Measurements from ENCODE around the gene ADGRV1. TPM values are rescaled to one million over a fixed set of nuclear protein-coding genes. Genes with fewer than 3 reads are reported as not detected.

Gene ADGRV1
- total RNA-seq, 1 donor from 2014 or later = 10.0 TPM

GRCh38 chr5:90874066-90874465, 315.5 kb downstream of the ADGRV1 start:
- no peak overlapping the region for H3K27ac Mint-ChIP-seq (ENCODE audit: unreplicated experiment)
- FAIRE-seq (no peak), DNase-seq (ENCODE audit: low read depth) (no peak)
- Histone ChIP-seq H3K27ac (ENCODE audit: low read depth, low read length) (no peak overlapping the region), H3K4me3 (ENCODE audit: insufficient read depth, low read depth, low read length) (no peak overlapping the region), H3K9ac (ENCODE audit: low read length) (no peak overlapping the region), H4K20me1 (ENCODE audit: insufficient read depth, low read length) (no peaks in the 10 kb centered on the region), H2AFZ (ENCODE audit: low read depth, low read length) (no peak overlapping the region), H3K27me3 (ENCODE audit: insufficient read depth, low read length) (no peaks in the 10 kb centered on the region), H3K9me3 (ENCODE audit: insufficient read depth, low read depth, low read length) (no peaks in the 10 kb centered on the region), H3K4me2 (ENCODE audit: low read length) (no peak overlapping the region), H3K79me2 (ENCODE audit: insufficient read depth, low read length) (no peaks in the 10 kb centered on the region), H3K4me1 (ENCODE audit: insufficient read depth, low read length) (no peaks in the 10 kb centered on the region), H3K36me3 (ENCODE audit: insufficient read depth, low read length) (no peaks in the 10 kb centered on the region)
- H3K4me3 Mint-ChIP-seq (ENCODE audit: unreplicated experiment) = no peak overlapping the region
- TF ChIP-seq EZH2 (IDR thresholded peaks at IDR 0.05; ENCODE audit: insufficient read depth, low read length) = no peak
- TF ChIP-seq CTCF (IDR thresholded peaks at IDR 0.05; ENCODE audit: insufficient read depth, low read depth, low read length) = no peak
- no peaks in the 10 kb centered on the region for H3K36me3 Mint-ChIP-seq (ENCODE audit: low read depth, unreplicated experiment)
- no peaks in the 10 kb centered on the region for H3K27me3 Mint-ChIP-seq (ENCODE audit: low read depth, unreplicated experiment)
- peaks cover 17% of the 10 kb centered on the region for H3K4me1 Mint-ChIP-seq (ENCODE audit: low read depth, unreplicated experiment)
- H3K9me3 Mint-ChIP-seq (ENCODE audit: unreplicated experiment) = no peaks in the 10 kb centered on the region

GRCh38 chr5:90875456-90875855, 316.9 kb downstream of the ADGRV1 start:
- Histone ChIP-seq H4K20me1 (ENCODE audit: insufficient read depth, low read length) (no peaks in the 10 kb centered on the region), H3K9me3 (ENCODE audit: insufficient read depth, low read depth, low read length) (no peaks in the 10 kb centered on the region), H3K4me3 (ENCODE audit: insufficient read depth, low read depth, low read length) (no peak overlapping the region), H3K4me2 (ENCODE audit: low read length) (no peak overlapping the region), H3K79me2 (ENCODE audit: insufficient read depth, low read length) (no peaks in the 10 kb centered on the region), H2AFZ (ENCODE audit: low read depth, low read length) (no peak overlapping the region), H3K27me3 (ENCODE audit: insufficient read depth, low read length) (no peaks in the 10 kb centered on the region), H3K27ac (ENCODE audit: low read depth, low read length) (no peak overlapping the region), H3K4me1 (ENCODE audit: insufficient read depth, low read length) (no peaks in the 10 kb centered on the region), H3K9ac (ENCODE audit: low read length) (no peak overlapping the region), H3K36me3 (ENCODE audit: insufficient read depth, low read length) (no peaks in the 10 kb centered on the region)
- H3K9me3 Mint-ChIP-seq (ENCODE audit: unreplicated experiment) = no peaks in the 10 kb centered on the region
- TF ChIP-seq EZH2 (IDR thresholded peaks at IDR 0.05; ENCODE audit: insufficient read depth, low read length) (no peak), CTCF (IDR thresholded peaks at IDR 0.05; ENCODE audit: insufficient read depth, low read depth, low read length) (no peak)
- peaks cover 9% of the 10 kb centered on the region for H3K4me1 Mint-ChIP-seq (ENCODE audit: low read depth, unreplicated experiment)
- H3K4me3 Mint-ChIP-seq (ENCODE audit: unreplicated experiment) = no peak overlapping the region
- FAIRE-seq (no peak), DNase-seq (ENCODE audit: low read depth) (no peak)
- no peaks in the 10 kb centered on the region for H3K27me3 Mint-ChIP-seq (ENCODE audit: low read depth, unreplicated experiment)
- H3K36me3 Mint-ChIP-seq (ENCODE audit: low read depth, unreplicated experiment) = no peaks in the 10 kb centered on the region
- H3K27ac Mint-ChIP-seq (ENCODE audit: unreplicated experiment) = no peak overlapping the region

GRCh38 chr5:90876366-90876765, 317.8 kb downstream of the ADGRV1 start:
- Mint-ChIP-seq H3K9me3 (ENCODE audit: unreplicated experiment) (no peaks in the 10 kb centered on the region), H3K4me3 (ENCODE audit: unreplicated experiment) (no peak overlapping the region), H3K27ac (ENCODE audit: unreplicated experiment) (no peak overlapping the region), H3K27me3 (ENCODE audit: low read depth, unreplicated experiment) (no peaks in the 10 kb centered on the region), H3K36me3 (ENCODE audit: low read depth, unreplicated experiment) (no peaks in the 10 kb centered on the region), H3K4me1 (ENCODE audit: low read depth, unreplicated experiment) (peaks cover 9% of the 10 kb centered on the region)
- H3K4me3 ChIP-seq (ENCODE audit: insufficient read depth, low read depth, low read length) = no peak overlapping the region
- no peak overlapping the region for H2AFZ ChIP-seq (ENCODE audit: low read depth, low read length)
- H3K79me2 ChIP-seq (ENCODE audit: insufficient read depth, low read length) = no peaks in the 10 kb centered on the region
- no peak overlapping the region for H3K9ac ChIP-seq (ENCODE audit: low read length)
- DNase-seq (ENCODE audit: low read depth) (no peak), FAIRE-seq (no peak)
- no peaks in the 10 kb centered on the region for H3K27me3 ChIP-seq (ENCODE audit: insufficient read depth, low read length)
- no peak overlapping the region for H3K27ac ChIP-seq (ENCODE audit: low read depth, low read length)
- H3K36me3 ChIP-seq (ENCODE audit: insufficient read depth, low read length) = no peaks in the 10 kb centered on the region
- no peak for TF ChIP-seq EZH2 (IDR thresholded peaks at IDR 0.05; ENCODE audit: insufficient read depth, low read length)
- TF ChIP-seq CTCF (IDR thresholded peaks at IDR 0.05; ENCODE audit: insufficient read depth, low read depth, low read length) = no peak
- no peaks in the 10 kb centered on the region for H4K20me1 ChIP-seq (ENCODE audit: insufficient read depth, low read length)
- no peaks in the 10 kb centered on the region for H3K9me3 ChIP-seq (ENCODE audit: insufficient read depth, low read depth, low read length)
- H3K4me1 ChIP-seq (ENCODE audit: insufficient read depth, low read length) = no peaks in the 10 kb centered on the region
- no peak overlapping the region for H3K4me2 ChIP-seq (ENCODE audit: low read length)
